Dedifferentiated amniotic fluid mesenchymal stem cell (primary cell): ENCODE measurements around the gene PACSIN3.

Experiments
- DNase-seq: peaks from one replicate; pipeline ENCODE4 v3.0.0-alpha.2; 2016; ENCODE audit errors: extremely low spot score

Gene PACSIN3

GRCh38 chr11:47152953-47153950 is 33.0 kb downstream of the PACSIN3 start:
- peak; percentile 69 for DNase-seq

GRCh38 chr11:47152126-47152952 is 33.9 kb downstream of the PACSIN3 start:
- DNase-seq, result no peak

GRCh38 chr11:47149782-47150181 is 36.5 kb downstream of the PACSIN3 start:
- DNase-seq, result no peak

GRCh38 chr11:47148903-47149531 is 37.2 kb downstream of the PACSIN3 start:
- no peak for DNase-seq

GRCh38 chr11:47148270-47148669 is 38.0 kb downstream of the PACSIN3 start:
- DNase-seq, result no peak

- no peak for DNase-seq
These were observed 38.6 kb downstream of the PACSIN3 start for GRCh38 chr11:47147681-47148080.

- no peak for DNase-seq
These were observed 39.0 kb downstream of the PACSIN3 start for GRCh38 chr11:47147250-47147649.

- no peak for DNase-seq
These were observed 41.7 kb downstream of the PACSIN3 start for GRCh38 chr11:47144541-47144940.

- peak; percentile 78 for DNase-seq
These were observed 42.9 kb downstream of the PACSIN3 start for GRCh38 chr11:47143322-47143721.

GRCh38 chr11:47139878-47140277 is 46.4 kb downstream of the PACSIN3 start:
- DNase-seq, result no peak

GRCh38 chr11:47137476-47137875 is 48.8 kb downstream of the PACSIN3 start:
- no peak for DNase-seq

GRCh38 chr11:47136921-47137320 is 49.3 kb downstream of the PACSIN3 start:
- DNase-seq, result no peak

GRCh38 chr11:47136327-47136726 is 49.9 kb downstream of the PACSIN3 start:
- DNase-seq, result no peak

GRCh38 chr11:47132981-47133380 is 53.3 kb downstream of the PACSIN3 start:
- peak; percentile 3 for DNase-seq

- DNase-seq, result peak; percentile 13
These were observed 53.7 kb downstream of the PACSIN3 start for GRCh38 chr11:47132490-47132889.

- DNase-seq, result peak; percentile 5
These were observed 55.1 kb downstream of the PACSIN3 start for GRCh38 chr11:47131136-47131535.

- DNase-seq, result peak; percentile 1
These were observed 55.7 kb downstream of the PACSIN3 start for GRCh38 chr11:47130543-47130942.
